ENCODE results near the gene TEX11.
"Not testable (repeated sequence)": the region's sequence is repeated elsewhere in the genome, so short reads cannot be mapped to it uniquely, and the experiment has no call there.

TEX11 gene

GRCh38 chrX:70908541-70908940, at the start of gene TEX11:
TSS of gene TEX11 (minus strand) at chrX:70908711. CDS start at chrX:70907789, 922 bp downstream.
- Histone ChIP-seq H3K9ac (ENCODE audit: low read depth in 1 of 2, low read length in 2 of 2) (no peak within 1 kb of the TSS), H3K9me3 (ENCODE audit: control insufficient read depth in 1 of 2, low read length in 2 of 2) (no peaks in the 10 kb centered on the region), H3K27ac (ENCODE audit: low read depth, low read length) (no peak within 1 kb of the TSS), H3K4me3 (ENCODE audit: low read depth in 1 of 2, low read length in 2 of 2) (no peak within 1 kb of the TSS), H3K36me3 (ENCODE audit: control insufficient read depth in 1 of 2, insufficient read depth in 2 of 2, low read length in 2 of 2) (no peaks in the 10 kb centered on the region), H3K4me1 (ENCODE audit: control insufficient read depth in 1 of 2, insufficient read depth in 2 of 2, low read length in 2 of 2) (no peaks in the 10 kb centered on the region), H3K27me3 (ENCODE audit: control insufficient read depth in 1 of 2, insufficient read depth in 2 of 2, low read length in 2 of 2) (no peaks in the 10 kb centered on the region)

GRCh38 chrX:70954871-70955270, 46.4 kb upstream of the TEX11 start:
- H3K4me3 ChIP-seq (ENCODE audit: low read depth in 1 of 2, low read length in 2 of 2), result no peak overlapping the region
- no peak overlapping the region for H3K9ac ChIP-seq (ENCODE audit: low read depth in 1 of 2, low read length in 2 of 2)
- H3K4me1 ChIP-seq (ENCODE audit: control insufficient read depth in 1 of 2, insufficient read depth in 2 of 2, low read length in 2 of 2), result no peaks in the 10 kb centered on the region
- no peak overlapping the region for H3K27ac ChIP-seq (ENCODE audit: low read depth, low read length)
- H3K27me3 ChIP-seq (ENCODE audit: control insufficient read depth in 1 of 2, insufficient read depth in 2 of 2, low read length in 2 of 2), result no peaks in the 10 kb centered on the region
- no peaks in the 10 kb centered on the region for H3K36me3 ChIP-seq (ENCODE audit: control insufficient read depth in 1 of 2, insufficient read depth in 2 of 2, low read length in 2 of 2)
- no peaks in the 10 kb centered on the region for H3K9me3 ChIP-seq (ENCODE audit: control insufficient read depth in 1 of 2, low read length in 2 of 2)

- Histone ChIP-seq H3K27ac (ENCODE audit: low read depth, low read length) (no peak overlapping the region), H3K4me1 (ENCODE audit: control insufficient read depth in 1 of 2, insufficient read depth in 2 of 2, low read length in 2 of 2) (no peaks in the 10 kb centered on the region), H3K36me3 (ENCODE audit: control insufficient read depth in 1 of 2, insufficient read depth in 2 of 2, low read length in 2 of 2) (no peaks in the 10 kb centered on the region), H3K9me3 (ENCODE audit: control insufficient read depth in 1 of 2, low read length in 2 of 2) (no peaks in the 10 kb centered on the region), H3K27me3 (ENCODE audit: control insufficient read depth in 1 of 2, insufficient read depth in 2 of 2, low read length in 2 of 2) (no peaks in the 10 kb centered on the region), H3K9ac (ENCODE audit: low read depth in 1 of 2, low read length in 2 of 2) (no peak overlapping the region), H3K4me3 (ENCODE audit: low read depth in 1 of 2, low read length in 2 of 2) (no peak overlapping the region)
Measured at GRCh38 chrX:70924294-70924911, 15.9 kb upstream of the TEX11 start.

- no peak overlapping the region for H3K4me3 ChIP-seq (ENCODE audit: low read depth in 1 of 2, low read length in 2 of 2)
- no peaks in the 10 kb centered on the region for H3K27me3 ChIP-seq (ENCODE audit: control insufficient read depth in 1 of 2, insufficient read depth in 2 of 2, low read length in 2 of 2)
Measured at GRCh38 chrX:70922774-70923473, 14.4 kb upstream of the TEX11 start.

GRCh38 chrX:70921709-70922352, 13.3 kb upstream of the TEX11 start:
- Histone ChIP-seq H3K27me3 (ENCODE audit: control insufficient read depth in 1 of 2, insufficient read depth in 2 of 2, low read length in 2 of 2) (no peaks in the 10 kb centered on the region), H3K27ac (ENCODE audit: low read depth, low read length) (no peak overlapping the region), H3K36me3 (ENCODE audit: control insufficient read depth in 1 of 2, insufficient read depth in 2 of 2, low read length in 2 of 2) (no peaks in the 10 kb centered on the region)

More at GRCh38 chrX:70922774-70923473, 14.4 kb upstream of the TEX11 start:
- Histone ChIP-seq H3K9me3 (ENCODE audit: control insufficient read depth in 1 of 2, low read length in 2 of 2) (no peaks in the 10 kb centered on the region), H3K27ac (ENCODE audit: low read depth, low read length) (no peak overlapping the region), H3K36me3 (ENCODE audit: control insufficient read depth in 1 of 2, insufficient read depth in 2 of 2, low read length in 2 of 2) (no peaks in the 10 kb centered on the region), H3K4me1 (ENCODE audit: control insufficient read depth in 1 of 2, insufficient read depth in 2 of 2, low read length in 2 of 2) (no peaks in the 10 kb centered on the region), H3K9ac (ENCODE audit: low read depth in 1 of 2, low read length in 2 of 2) (no peak overlapping the region)

GRCh38 chrX:70916754-70917153, 8.2 kb upstream of the TEX11 start:
- no peak overlapping the region for H3K4me3 ChIP-seq (ENCODE audit: low read depth in 1 of 2, low read length in 2 of 2)
- H3K4me1 ChIP-seq (ENCODE audit: control insufficient read depth in 1 of 2, insufficient read depth in 2 of 2, low read length in 2 of 2), result no peaks in the 10 kb centered on the region
- no peaks in the 10 kb centered on the region for H3K36me3 ChIP-seq (ENCODE audit: control insufficient read depth in 1 of 2, insufficient read depth in 2 of 2, low read length in 2 of 2)
- no peaks in the 10 kb centered on the region for H3K9me3 ChIP-seq (ENCODE audit: control insufficient read depth in 1 of 2, low read length in 2 of 2)
- no peaks in the 10 kb centered on the region for H3K27me3 ChIP-seq (ENCODE audit: control insufficient read depth in 1 of 2, insufficient read depth in 2 of 2, low read length in 2 of 2)
- H3K9ac ChIP-seq (ENCODE audit: low read depth in 1 of 2, low read length in 2 of 2), result no peak overlapping the region
- no peak overlapping the region for H3K27ac ChIP-seq (ENCODE audit: low read depth, low read length)

More at GRCh38 chrX:70921709-70922352, 13.3 kb upstream of the TEX11 start:
- no peaks in the 10 kb centered on the region for H3K9me3 ChIP-seq (ENCODE audit: control insufficient read depth in 1 of 2, low read length in 2 of 2)
- no peaks in the 10 kb centered on the region for H3K4me1 ChIP-seq (ENCODE audit: control insufficient read depth in 1 of 2, insufficient read depth in 2 of 2, low read length in 2 of 2)
- H3K4me3 ChIP-seq (ENCODE audit: low read depth in 1 of 2, low read length in 2 of 2), result no peak overlapping the region
- H3K9ac ChIP-seq (ENCODE audit: low read depth in 1 of 2, low read length in 2 of 2), result no peak overlapping the region

GRCh38 chrX:70907900-70908299, 611 bp downstream of the TEX11 start:
- Histone ChIP-seq H3K27ac (ENCODE audit: low read depth, low read length) (no peak overlapping the region), H3K36me3 (ENCODE audit: control insufficient read depth in 1 of 2, insufficient read depth in 2 of 2, low read length in 2 of 2) (no peaks in the 10 kb centered on the region), H3K4me3 (ENCODE audit: low read depth in 1 of 2, low read length in 2 of 2) (no peak overlapping the region), H3K9ac (ENCODE audit: low read depth in 1 of 2, low read length in 2 of 2) (no peak overlapping the region), H3K27me3 (ENCODE audit: control insufficient read depth in 1 of 2, insufficient read depth in 2 of 2, low read length in 2 of 2) (no peaks in the 10 kb centered on the region), H3K9me3 (ENCODE audit: control insufficient read depth in 1 of 2, low read length in 2 of 2) (no peaks in the 10 kb centered on the region), H3K4me1 (ENCODE audit: control insufficient read depth in 1 of 2, insufficient read depth in 2 of 2, low read length in 2 of 2) (no peaks in the 10 kb centered on the region)

GRCh38 chrX:70901465-70901864, 7.0 kb downstream of the TEX11 start:
- no peaks in the 10 kb centered on the region for H3K27me3 ChIP-seq (ENCODE audit: control insufficient read depth in 1 of 2, insufficient read depth in 2 of 2, low read length in 2 of 2)
- no peaks in the 10 kb centered on the region for H3K4me1 ChIP-seq (ENCODE audit: control insufficient read depth in 1 of 2, insufficient read depth in 2 of 2, low read length in 2 of 2)
- H3K9me3 ChIP-seq (ENCODE audit: control insufficient read depth in 1 of 2, low read length in 2 of 2), result no peaks in the 10 kb centered on the region
- no peak overlapping the region for H3K27ac ChIP-seq (ENCODE audit: low read depth, low read length)
- H3K36me3 ChIP-seq (ENCODE audit: control insufficient read depth in 1 of 2, insufficient read depth in 2 of 2, low read length in 2 of 2), result no peaks in the 10 kb centered on the region
- H3K9ac ChIP-seq (ENCODE audit: low read depth in 1 of 2, low read length in 2 of 2), result no peak overlapping the region
- H3K4me3 ChIP-seq (ENCODE audit: low read depth in 1 of 2, low read length in 2 of 2), result no peak overlapping the region

GRCh38 chrX:70890441-70890840, 18.1 kb downstream of the TEX11 start:
- not testable (repeated sequence) for H3K27me3 ChIP-seq (ENCODE audit: control insufficient read depth in 1 of 2, insufficient read depth in 2 of 2, low read length in 2 of 2); H3K36me3 ChIP-seq (ENCODE audit: control insufficient read depth in 1 of 2, insufficient read depth in 2 of 2, low read length in 2 of 2); H3K27ac ChIP-seq (ENCODE audit: low read depth, low read length); H3K9me3 ChIP-seq (ENCODE audit: control insufficient read depth in 1 of 2, low read length in 2 of 2); H3K4me1 ChIP-seq (ENCODE audit: control insufficient read depth in 1 of 2, insufficient read depth in 2 of 2, low read length in 2 of 2); H3K9ac ChIP-seq (ENCODE audit: low read depth in 1 of 2, low read length in 2 of 2); H3K4me3 ChIP-seq (ENCODE audit: low read depth in 1 of 2, low read length in 2 of 2)

GRCh38 chrX:70878902-70879301, 29.6 kb downstream of the TEX11 start:
- Histone ChIP-seq H3K36me3 (ENCODE audit: control insufficient read depth in 1 of 2, insufficient read depth in 2 of 2, low read length in 2 of 2) (no peaks in the 10 kb centered on the region), H3K9ac (ENCODE audit: low read depth in 1 of 2, low read length in 2 of 2) (no peak overlapping the region), H3K4me1 (ENCODE audit: control insufficient read depth in 1 of 2, insufficient read depth in 2 of 2, low read length in 2 of 2) (no peaks in the 10 kb centered on the region), H3K4me3 (ENCODE audit: low read depth in 1 of 2, low read length in 2 of 2) (no peak overlapping the region), H3K9me3 (ENCODE audit: control insufficient read depth in 1 of 2, low read length in 2 of 2) (no peaks in the 10 kb centered on the region), H3K27me3 (ENCODE audit: control insufficient read depth in 1 of 2, insufficient read depth in 2 of 2, low read length in 2 of 2) (no peaks in the 10 kb centered on the region), H3K27ac (ENCODE audit: low read depth, low read length) (no peak overlapping the region)
